Skeletal muscle cell (primary cell): ENCODE data around the gene FRG2B.
"Not testable (repeated sequence)": the region's sequence is repeated elsewhere in the genome, so short reads cannot be mapped to it uniquely, and the experiment has no call there.

ENCODE experiments used
- DNase-seq: peaks from one replicate; pipeline ENCODE4 v3.0.0-alpha.2; 2010; ENCODE audit warnings: low read depth
- H3K4me3 ChIP-seq: 2 replicates; pipeline ENCODE4 v1.5.1; 2011; ENCODE audit warnings: low read depth, mild to moderate bottlenecking, control low read depth, low read length, moderate library complexity

FRG2B gene

GRCh38 chr10:133626695-133627094 is at the start of gene FRG2B:
Gene FRG2B (minus strand): TSS chr10:133626795. CDS start chr10:133626742, 53 bp downstream.
- H3K4me3 ChIP-seq, DNase-seq: not testable (repeated sequence)

- not testable (repeated sequence) for DNase-seq, H3K4me3 ChIP-seq
Observed at GRCh38 chr10:133667446-133667845, 40.9 kb upstream of the FRG2B start.

- not testable (repeated sequence) for H3K4me3 ChIP-seq, DNase-seq
Observed at GRCh38 chr10:133663544-133664160, 37.1 kb upstream of the FRG2B start.

GRCh38 chr10:133661122-133661521 is 34.5 kb upstream of the FRG2B start:
- not testable (repeated sequence) for H3K4me3 ChIP-seq, DNase-seq

DNA sequence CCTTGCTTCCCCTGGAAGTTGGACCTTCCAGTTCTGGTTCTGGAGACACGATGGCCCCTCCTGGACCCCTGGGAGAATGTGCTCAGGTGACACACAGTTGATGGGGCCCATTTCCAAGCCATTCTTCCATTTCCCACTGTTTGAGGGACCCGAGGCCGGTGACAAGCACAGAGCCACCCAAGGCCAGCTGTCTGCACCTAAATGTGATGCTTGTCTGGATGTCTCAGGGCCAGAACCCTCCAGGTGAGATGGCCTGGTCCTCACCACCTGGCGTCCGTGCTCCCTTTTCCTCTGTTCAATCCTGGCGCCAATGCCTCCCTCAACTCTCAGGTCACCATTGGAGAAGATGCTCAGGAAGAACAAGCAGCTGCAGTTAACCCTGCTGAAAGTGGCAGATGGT is 33.9 kb upstream of the FRG2B start:
- not testable (repeated sequence) for DNase-seq, H3K4me3 ChIP-seq

GRCh38 chr10:133657276-133657675 is 30.7 kb upstream of the FRG2B start:
- DNase-seq, H3K4me3 ChIP-seq: not testable (repeated sequence)

GRCh38 chr10:133648872-133649455 is 22.4 kb upstream of the FRG2B start:
- H3K4me3 ChIP-seq, DNase-seq: not testable (repeated sequence)

DNA sequence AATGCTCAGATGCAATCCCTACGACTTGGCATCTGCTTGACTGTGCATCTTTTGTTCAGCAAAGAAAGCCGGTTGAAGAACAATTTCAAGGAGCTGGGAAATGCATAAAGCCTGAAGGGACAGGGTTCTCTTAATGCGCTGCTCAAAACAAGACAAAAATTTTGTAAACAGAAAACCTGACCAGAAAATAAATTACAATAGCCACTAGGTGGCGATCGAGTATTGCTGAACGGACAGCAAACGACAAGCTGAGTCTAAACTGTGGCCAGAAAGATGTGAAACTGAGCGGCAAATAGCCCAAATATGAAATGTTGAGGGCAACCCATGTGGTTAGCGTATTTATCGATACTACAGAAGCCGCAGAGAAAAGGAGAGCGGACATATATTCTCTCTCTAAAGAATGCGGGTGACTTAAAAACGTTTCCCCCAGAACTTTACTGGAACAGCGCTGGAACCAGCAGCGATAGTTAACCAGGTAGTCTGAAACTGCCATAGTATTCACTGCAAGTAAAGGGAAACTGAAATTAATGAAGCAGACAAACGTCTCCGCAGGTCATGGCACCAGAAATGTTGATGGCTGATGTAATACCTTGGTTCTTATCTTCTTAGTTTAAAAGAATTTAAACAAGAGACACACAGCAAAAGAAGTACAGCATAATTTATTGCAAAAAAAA is 20.6 kb upstream of the FRG2B start:
- DNase-seq, H3K4me3 ChIP-seq: not testable (repeated sequence)

GRCh38 chr10:133637846-133638235 is 11.2 kb upstream of the FRG2B start:
- not testable (repeated sequence) for DNase-seq, H3K4me3 ChIP-seq

DNA sequence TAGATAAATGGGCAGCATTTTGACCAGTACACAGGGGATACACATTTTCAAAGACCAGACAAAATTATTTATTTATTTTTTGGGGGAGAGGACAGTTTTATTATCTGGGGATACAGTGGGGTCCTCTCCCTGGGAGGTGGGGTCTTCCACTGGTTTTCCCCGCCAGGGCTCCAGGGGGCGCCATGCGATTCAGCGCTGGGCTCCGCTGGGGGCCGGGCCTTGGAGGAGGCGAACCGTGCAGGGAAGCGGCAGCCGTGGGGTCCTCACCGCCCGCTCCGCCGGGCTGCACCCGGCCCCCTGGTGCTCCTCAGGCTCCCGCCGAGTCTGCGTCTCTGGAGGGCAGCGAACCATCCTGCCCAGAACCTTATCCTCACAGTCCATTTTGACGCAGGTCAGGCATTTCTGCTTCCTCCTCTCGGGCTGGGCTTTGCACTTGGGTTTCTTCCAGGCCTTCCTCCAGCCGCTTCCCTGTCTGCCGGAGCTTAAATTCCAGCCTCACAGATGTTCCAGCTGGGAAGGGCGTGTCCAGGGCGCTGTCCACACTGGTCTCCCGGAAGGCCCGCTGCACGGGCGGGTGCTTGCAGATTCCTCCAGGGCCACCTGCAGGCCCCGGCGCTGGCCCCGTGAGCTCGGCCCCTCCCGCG is 10.7 kb upstream of the FRG2B start:
- DNase-seq, H3K4me3 ChIP-seq: not testable (repeated sequence)

- DNase-seq, H3K4me3 ChIP-seq: not testable (repeated sequence)
Observed at GRCh38 chr10:133630723-133631249, 4.2 kb upstream of the FRG2B start.

DNA sequence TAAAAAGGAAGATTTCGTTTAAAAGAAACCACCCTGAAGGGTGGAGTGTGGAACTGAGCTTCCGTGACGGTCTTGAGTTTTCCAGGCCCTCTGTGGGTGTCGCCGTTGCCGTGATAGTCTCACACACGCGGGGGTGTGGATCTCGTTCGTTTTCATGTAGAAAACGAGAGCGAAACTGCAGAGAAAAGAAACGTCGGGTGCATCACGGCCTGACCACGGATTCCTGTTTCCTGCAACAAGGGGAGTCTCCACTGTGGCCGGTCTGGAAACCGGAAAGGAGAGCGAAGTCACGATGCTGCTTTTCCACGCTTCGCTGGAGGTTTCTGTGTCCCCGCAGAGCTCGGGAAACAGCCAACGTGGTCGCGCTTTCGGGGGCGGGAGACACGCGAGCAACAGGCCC is 4.1 kb downstream of the FRG2B start:
- H3K4me3 ChIP-seq, DNase-seq: not testable (repeated sequence)

DNA sequence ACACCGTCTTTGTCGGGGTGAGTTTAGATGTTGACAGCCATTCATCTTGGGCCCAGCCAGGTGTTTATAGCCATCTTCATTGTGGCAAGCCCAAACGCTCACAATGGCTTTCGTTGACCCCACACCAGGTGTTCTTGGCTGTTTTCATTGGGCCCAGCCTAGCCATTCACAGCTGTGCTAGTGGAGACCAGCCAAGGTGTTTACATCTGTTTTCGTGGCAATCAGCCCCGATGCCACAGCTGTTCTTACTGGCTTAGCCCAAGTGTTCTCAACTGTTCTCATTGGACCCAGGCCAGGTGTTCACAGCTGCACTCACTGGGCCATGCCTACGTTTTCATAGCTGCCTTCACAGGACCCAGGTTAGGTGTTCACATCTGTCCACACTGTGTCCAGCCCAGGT is 7.7 kb downstream of the FRG2B start:
- DNase-seq = no peak
- H3K4me3 ChIP-seq = no peak overlapping the region

- no peak overlapping the region for H3K4me3 ChIP-seq
- DNase-seq = no peak
Observed at GRCh38 chr10:133617196-133617595, 9.4 kb downstream of the FRG2B start.

DNA sequence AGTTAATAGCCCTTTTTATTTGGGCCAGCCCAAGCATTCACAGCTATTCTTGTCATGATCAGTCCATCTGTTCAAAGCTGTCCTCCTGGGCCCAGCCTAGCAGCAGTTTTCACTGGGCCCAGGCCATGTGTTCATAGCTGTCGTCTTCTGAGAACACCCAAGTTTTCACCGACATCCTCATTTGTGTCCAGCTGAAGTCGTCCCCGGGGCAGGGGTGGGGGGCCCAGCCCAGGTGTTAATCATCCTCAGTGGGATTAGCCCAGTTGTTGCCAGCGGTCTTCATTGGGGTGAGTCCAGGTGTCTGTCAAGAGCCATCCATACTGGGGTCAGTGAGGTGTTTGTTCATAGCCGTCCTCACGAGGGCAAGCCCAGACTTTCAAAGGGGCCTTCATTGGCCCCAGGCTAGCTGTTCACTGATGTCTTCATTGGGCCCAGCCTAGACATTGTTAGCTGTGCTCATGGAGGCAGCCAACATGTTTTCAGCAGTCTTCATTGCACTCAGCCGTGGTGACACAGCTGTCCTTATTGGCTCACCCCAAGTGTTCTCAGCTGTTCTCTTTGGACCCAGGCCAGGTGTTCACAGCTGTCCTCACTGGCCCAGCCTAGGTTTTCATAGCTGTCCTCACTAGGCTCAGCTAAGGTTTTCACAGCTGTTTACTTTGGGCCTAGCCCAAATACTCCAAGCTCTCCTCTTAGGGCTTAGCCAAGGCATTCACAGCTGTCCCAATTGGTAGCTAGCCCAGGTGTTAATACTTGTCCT is 10.0 kb downstream of the FRG2B start:
- no peak overlapping the region for H3K4me3 ChIP-seq
- no peak for DNase-seq

DNA sequence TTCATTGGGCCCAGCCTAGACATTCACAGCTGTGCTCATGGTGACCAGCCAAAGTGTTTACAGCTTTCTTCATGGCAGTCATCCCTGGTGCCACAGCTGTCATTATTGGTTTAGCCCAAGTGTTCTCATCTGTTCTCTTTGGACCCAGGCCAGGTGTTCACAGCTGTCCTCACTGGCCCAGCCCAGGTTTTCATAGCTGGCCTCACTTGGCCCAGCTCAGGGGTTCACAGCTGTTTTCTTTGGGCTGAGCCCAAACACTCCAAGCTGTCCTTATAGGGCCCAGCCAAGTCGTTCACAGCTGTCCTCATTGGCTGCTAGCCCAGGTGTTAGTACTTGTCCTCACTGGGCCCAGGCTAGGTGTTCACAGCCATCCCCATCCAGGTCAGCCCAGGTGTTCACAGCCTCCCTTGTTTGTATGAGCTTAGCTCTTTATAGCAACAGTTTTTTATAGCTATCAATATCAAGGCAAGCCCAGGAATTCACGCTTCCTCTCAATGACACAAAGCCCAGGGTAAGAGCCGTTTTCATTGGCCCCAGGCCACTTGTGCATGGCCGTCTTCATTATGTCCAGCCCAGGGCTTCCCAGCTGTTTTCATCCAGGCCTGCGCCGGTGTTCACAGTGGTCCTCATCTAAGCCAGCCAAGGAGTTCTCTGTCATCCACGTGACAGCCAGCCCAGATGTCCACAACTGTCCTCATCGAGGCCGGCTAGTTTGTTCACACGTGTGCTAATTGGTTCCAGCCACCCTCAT is 11.6 kb downstream of the FRG2B start:
- H3K4me3 ChIP-seq = no peak overlapping the region
- no peak for DNase-seq

DNA sequence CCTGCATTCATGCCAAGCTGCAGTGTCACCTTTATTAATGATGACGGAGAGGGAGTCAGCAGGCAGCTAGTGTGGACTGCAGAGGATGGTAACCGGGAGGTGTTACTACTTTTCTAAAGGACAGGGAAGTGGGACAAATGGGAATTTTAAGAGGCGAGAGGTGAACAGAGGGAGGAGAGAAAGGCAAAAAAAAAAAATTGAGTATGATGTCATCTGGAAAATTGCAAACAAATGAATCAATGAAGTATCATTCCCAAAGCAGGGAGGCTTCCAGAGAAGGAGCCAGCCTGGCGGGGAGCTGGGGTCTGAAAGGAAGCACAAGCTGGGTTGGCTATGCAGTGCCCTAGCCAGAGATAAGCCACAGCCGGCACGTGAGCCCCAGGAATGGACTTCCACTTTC is 12.9 kb downstream of the FRG2B start:
- DNase-seq = no peak
- no peak overlapping the region for H3K4me3 ChIP-seq

- no peak for DNase-seq
- H3K4me3 ChIP-seq = no peak overlapping the region
Observed at GRCh38 chr10:133611079-133611478, 15.5 kb downstream of the FRG2B start.

- DNase-seq = no peak
- no peak overlapping the region for H3K4me3 ChIP-seq
Observed at GRCh38 chr10:133608855-133609254, 17.7 kb downstream of the FRG2B start.
